SK-N-SH (cell line): ENCODE data around the gene USP40.

Experiments used
- CTCF ChIP-seq: fragments of 200-600 bp; sonication (generic); IDR thresholded peaks from 2 replicates; pipeline ENCODE4 v1.6.1; 2017; ENCODE audit warnings: antibody characterized with exemption, mild to moderate bottlenecking, moderate library complexity
- EP300 ChIP-seq, 2 experiments: IDR thresholded peaks; 2 replicates each; pipeline versions ENCODE4 v1.4.0 to v1.6.1; 2012; ENCODE audit warnings: borderline replicate concordance in 1 of 2, low read depth in 1 of 2, low read length in 1 of 2
- EZH2phosphoT487 ChIP-seq: fragments of 200-600 bp; sonication (generic); IDR thresholded peaks from 2 replicates; pipeline ENCODE4 v1.6.1; 2017; ENCODE audit warnings: low read depth, mixed run types, mild to moderate bottlenecking, antibody characterized with exemption, moderate library complexity, borderline replicate concordance
- JUND ChIP-seq: IDR thresholded peaks from 2 replicates; pipeline ENCODE4 v1.4.0; 2012
- POLR2AphosphoS5 ChIP-seq: IDR thresholded peaks from 2 replicates; pipeline ENCODE4 v1.6.1; 2012; ENCODE audit warnings: low read depth, low read length
- TCF12 ChIP-seq: IDR thresholded peaks from 2 replicates; pipeline ENCODE4 v1.4.0; 2012
- TEAD4 ChIP-seq: IDR thresholded peaks from 2 replicates; pipeline ENCODE4 v1.4.0; 2012; ENCODE audit warnings: mild to moderate bottlenecking, borderline replicate concordance; ENCODE audit not compliant: insufficient read depth
- ZBTB33 ChIP-seq: IDR thresholded peaks from 2 replicates; pipeline ENCODE4 v1.4.0; 2012; ENCODE audit warnings: low read depth, borderline replicate concordance
- TF ChIP-seq, protein P1 (sequence below): IDR thresholded peaks from 2 replicates; pipeline ENCODE4 v1.6.1; 2012; ENCODE audit warnings: mild to moderate bottlenecking, low read depth, low read length, moderate library complexity

DNA sequence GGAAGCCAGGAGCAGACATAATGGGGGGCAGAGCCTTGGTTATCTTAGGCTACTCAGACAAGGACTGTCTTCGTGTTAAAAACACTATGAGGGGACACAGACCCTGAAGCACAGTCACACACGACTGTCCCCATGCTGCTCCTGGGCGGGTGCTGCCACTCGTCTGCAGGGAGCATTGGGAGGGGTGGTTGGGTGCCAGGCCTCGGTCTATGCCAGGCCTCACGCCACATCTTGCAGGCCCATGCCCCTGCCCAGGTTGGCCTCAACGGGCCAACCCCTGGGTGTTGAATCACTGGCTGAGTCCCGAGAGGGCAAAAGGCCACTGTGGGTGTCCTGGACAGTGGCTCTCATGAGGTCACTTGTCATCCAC is 97.9 kb downstream of the USP40 start:
- no peak for TF ChIP-seq CTCF
- TF ChIP-seq TEAD4, result no peak
- no peak for TF ChIP-seq EZH2phosphoT487
- TF ChIP-seq, protein P1, sequence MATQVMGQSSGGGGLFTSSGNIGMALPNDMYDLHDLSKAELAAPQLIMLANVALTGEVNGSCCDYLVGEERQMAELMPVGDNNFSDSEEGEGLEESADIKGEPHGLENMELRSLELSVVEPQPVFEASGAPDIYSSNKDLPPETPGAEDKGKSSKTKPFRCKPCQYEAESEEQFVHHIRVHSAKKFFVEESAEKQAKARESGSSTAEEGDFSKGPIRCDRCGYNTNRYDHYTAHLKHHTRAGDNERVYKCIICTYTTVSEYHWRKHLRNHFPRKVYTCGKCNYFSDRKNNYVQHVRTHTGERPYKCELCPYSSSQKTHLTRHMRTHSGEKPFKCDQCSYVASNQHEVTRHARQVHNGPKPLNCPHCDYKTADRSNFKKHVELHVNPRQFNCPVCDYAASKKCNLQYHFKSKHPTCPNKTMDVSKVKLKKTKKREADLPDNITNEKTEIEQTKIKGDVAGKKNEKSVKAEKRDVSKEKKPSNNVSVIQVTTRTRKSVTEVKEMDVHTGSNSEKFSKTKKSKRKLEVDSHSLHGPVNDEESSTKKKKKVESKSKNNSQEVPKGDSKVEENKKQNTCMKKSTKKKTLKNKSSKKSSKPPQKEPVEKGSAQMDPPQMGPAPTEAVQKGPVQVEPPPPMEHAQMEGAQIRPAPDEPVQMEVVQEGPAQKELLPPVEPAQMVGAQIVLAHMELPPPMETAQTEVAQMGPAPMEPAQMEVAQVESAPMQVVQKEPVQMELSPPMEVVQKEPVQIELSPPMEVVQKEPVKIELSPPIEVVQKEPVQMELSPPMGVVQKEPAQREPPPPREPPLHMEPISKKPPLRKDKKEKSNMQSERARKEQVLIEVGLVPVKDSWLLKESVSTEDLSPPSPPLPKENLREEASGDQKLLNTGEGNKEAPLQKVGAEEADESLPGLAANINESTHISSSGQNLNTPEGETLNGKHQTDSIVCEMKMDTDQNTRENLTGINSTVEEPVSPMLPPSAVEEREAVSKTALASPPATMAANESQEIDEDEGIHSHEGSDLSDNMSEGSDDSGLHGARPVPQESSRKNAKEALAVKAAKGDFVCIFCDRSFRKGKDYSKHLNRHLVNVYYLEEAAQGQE, result no peak
- TF ChIP-seq TCF12, result no peak
- no peak for TF ChIP-seq JUND
- no peak for TF ChIP-seq POLR2AphosphoS5
- no peak for TF ChIP-seq ZBTB33
- no peak for TF ChIP-seq EP300 (IDR thresholded peaks at IDR 0.05; ENCODE audit: borderline replicate concordance in 1 of 2, low read depth in 1 of 2, low read length in 1 of 2)
